Gastroesophageal sphincter (tissue), 4 donors: Measurements from ENCODE around the gene CNOT3. TPM values are rescaled to one million over a fixed set of nuclear protein-coding genes. Genes with fewer than 3 reads are reported as not detected.

Experiments
- ATAC-seq: fragments of 150-250 bp; one replicate; pipeline ENCODE4 v1.9.1; 2016; ENCODE audit warnings: mild to moderate bottlenecking, moderate library complexity
- H3K27ac ChIP-seq, 4 donors: fragments of 200-600 bp; sonication (generic) in 3 of 4; 1 replicate in 3 of 4; 2 replicates in 1 of 4; pipeline ENCODE4 v1.5.1; 2016 to 2019
- H3K27me3 ChIP-seq: fragments of 200-600 bp; sonication (generic); one replicate; pipeline ENCODE4 v1.5.1; 2019
- H3K36me3 ChIP-seq, 2 donors: fragments of 200-600 bp; sonication (generic); one replicate each; pipeline ENCODE4 v1.5.1; 2019; ENCODE audit warnings: control low read depth in 1 of 2
- H3K4me1 ChIP-seq, 3 donors: fragments of 200-600 bp; sonication (generic); 1 replicate in 2 of 3; 2 replicates in 1 of 3; pipeline ENCODE4 v1.5.1; 2016 to 2019; ENCODE audit warnings: control low read depth in 2 of 3
- H3K4me3 ChIP-seq, 2 donors: fragments of 200-600 bp; sonication (generic); one replicate each; pipeline ENCODE4 v1.5.1; 2019; ENCODE audit warnings: mild to moderate bottlenecking in 1 of 2, moderate library complexity in 1 of 2
- H3K9me3 ChIP-seq, 3 donors: fragments of 200-600 bp; sonication (generic); one replicate each; pipeline ENCODE4 v1.5.1; 2017 to 2019; ENCODE audit warnings: control low read depth in 2 of 3
- CTCF ChIP-seq, 4 experiments: fragments of 200-600 bp in 2 of 4; fragments of 450-650 bp in 2 of 4; sonication (generic) in 1 of 4; IDR thresholded peaks; one replicate each; pipeline ENCODE4 v1.5.1; 2017 to 2019; ENCODE audit warnings: antibody characterized with exemption in 4 of 4, mild to moderate bottlenecking in 2 of 4, moderate library complexity in 2 of 4
- EP300 ChIP-seq: sonication (generic); formaldehyde crosslinking; IDR thresholded peaks from one replicate; pipeline ENCODE4 v1.6.1; 2017; ENCODE audit warnings: antibody characterized with exemption, mild to moderate bottlenecking
- POLR2A ChIP-seq, 2 donors: fragments of 450-650 bp; IDR thresholded peaks; one replicate each; pipeline ENCODE4 v1.6.1; 2017; ENCODE audit warnings: antibody characterized with exemption in 2 of 2, mild to moderate bottlenecking in 2 of 2, moderate library complexity in 1 of 2
- POLR2AphosphoS5 ChIP-seq: sonication (generic); formaldehyde crosslinking; IDR thresholded peaks from one replicate; pipeline ENCODE4 v1.6.1; 2017; ENCODE audit warnings: antibody characterized with exemption
- WGBS, 2 donors: methylation state at CpG; one replicate each; pipeline ENCODE4 v1.1.5; 2018; ENCODE audit warnings: low coverage in 1 of 2; 5-methylcytosine and 5-hydroxymethylcytosine counted together
- total RNA-seq, 4 donors: library from RNA; depleted of rRNA; stranded (reverse); fragments of >200 nt; gene quantifications; one replicate each; pipeline ENCODE4 v1.1.0, GENCODE V29; 2016

CNOT3 gene
- total RNA-seq, 4 donors from 2014 or later: 14.7 to 32.4 (median 23.1) TPM

- Histone ChIP-seq H3K4me3 (no peak overlapping the region), H3K36me3 (peaks cover 0 to 100% of the 10 kb centered on the region in 2 donors), H3K27ac (no peak overlapping the region), H3K9me3 (no peaks in the 10 kb centered on the region), H3K27me3 (no peaks in the 10 kb centered on the region), H3K4me1 (no peaks in the 10 kb centered on the region)
- WGBS, 2 donors: 60% methylated on average over 2 of the region's 17 CpGs; no CpG with 5 or more reads in 1 of the 2 donors
- no peak for TF ChIP-seq POLR2AphosphoS5
- TF ChIP-seq POLR2A (IDR thresholded peaks at IDR 0.05): no peak
- TF ChIP-seq CTCF (IDR thresholded peaks at IDR 0.05): no peak
- no peak for TF ChIP-seq EP300
- no peak for ATAC-seq
These were observed 13.9 kb upstream of the CNOT3 start for GRCh38 chr19:54123682-54124081.

DNA sequence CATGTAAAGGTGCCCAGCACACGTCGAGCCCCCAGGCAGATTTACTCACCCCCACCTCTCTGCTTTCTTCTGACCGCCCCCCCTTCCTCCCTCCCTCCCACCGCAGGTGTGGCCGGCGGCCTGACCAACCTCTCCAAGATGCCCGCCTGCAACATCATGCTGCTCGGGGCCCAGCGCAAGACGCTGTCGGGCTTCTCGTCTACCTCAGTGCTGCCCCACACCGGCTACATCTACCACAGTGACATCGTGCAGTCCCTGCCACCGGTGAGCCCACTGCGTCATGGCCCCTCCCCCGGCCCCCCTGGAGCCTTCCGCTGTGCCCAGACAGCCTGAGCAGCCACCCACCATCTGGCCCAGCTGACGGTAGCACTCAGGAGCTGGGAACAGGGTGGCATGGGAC is 13.2 kb upstream of the CNOT3 start:
- Histone ChIP-seq H3K27ac (no peak overlapping the region), H3K4me3 (no peak overlapping the region), H3K27me3 (no peaks in the 10 kb centered on the region), H3K4me1 (no peaks in the 10 kb centered on the region), H3K9me3 (no peaks in the 10 kb centered on the region), H3K36me3 (peaks cover 0 to 100% of the 10 kb centered on the region in 2 donors)
- ATAC-seq: no peak
- WGBS, 2 donors: no CpG with 5 or more reads among the region's 19 CpGs
- TF ChIP-seq EP300: no peak
- TF ChIP-seq POLR2A (IDR thresholded peaks at IDR 0.05): no peak
- no peak for TF ChIP-seq CTCF (IDR thresholded peaks at IDR 0.05)
- TF ChIP-seq POLR2AphosphoS5: no peak

DNA sequence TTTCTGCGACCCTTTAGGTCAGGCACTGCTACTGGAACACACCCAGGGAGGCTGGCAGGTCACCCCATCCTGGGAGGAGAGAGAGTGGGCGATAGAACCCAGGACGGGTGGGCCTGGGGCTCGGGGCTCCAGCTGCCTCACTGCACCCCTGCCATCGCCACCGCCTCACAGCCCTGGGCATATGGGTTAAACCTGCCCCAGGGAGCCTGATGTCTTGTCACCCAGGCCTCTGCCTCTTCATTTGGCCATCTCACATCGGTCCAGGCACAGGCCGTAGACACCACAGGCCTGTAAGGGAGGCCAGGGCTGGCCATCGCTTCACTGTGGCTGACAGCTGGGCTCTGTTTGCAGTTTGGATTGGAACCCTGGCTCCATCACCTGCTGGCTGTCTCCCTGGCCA is 11.8 kb upstream of the CNOT3 start:
- no peaks in the 10 kb centered on the region for H3K27me3 ChIP-seq
- H3K27ac ChIP-seq: no peak overlapping the region
- H3K9me3 ChIP-seq: no peaks in the 10 kb centered on the region
- no peaks in the 10 kb centered on the region for H3K4me1 ChIP-seq
- H3K36me3 ChIP-seq: peaks cover 0 to 98% of the 10 kb centered on the region in 2 donors
- no peak overlapping the region for H3K4me3 ChIP-seq
- ATAC-seq: no peak
- TF ChIP-seq CTCF (IDR thresholded peaks at IDR 0.05): no peak
- no peak for TF ChIP-seq POLR2A (IDR thresholded peaks at IDR 0.05)
- TF ChIP-seq EP300: no peak
- TF ChIP-seq POLR2AphosphoS5: no peak
- no CpG with 5 or more reads among the region's 9 CpGs for WGBS, 2 donors

GRCh38 chr19:54127688-54128440 is 9.7 kb upstream of the CNOT3 start:
- H3K27ac ChIP-seq: no peak overlapping the region
- H3K4me1 ChIP-seq: no peaks in the 10 kb centered on the region
- ATAC-seq: no peak
- H3K36me3 ChIP-seq: peaks cover 0 to 98% of the 10 kb centered on the region in 2 donors
- H3K4me3 ChIP-seq: no peak overlapping the region
- TF ChIP-seq POLR2AphosphoS5 (no peak), POLR2A (IDR thresholded peaks at IDR 0.05) (no peak), EP300 (no peak), CTCF (IDR thresholded peaks at IDR 0.05) (no peak)
- WGBS, 2 donors: 82 to 95% methylated on average over 3 to 22 of the region's 44 CpGs
- no peaks in the 10 kb centered on the region for H3K27me3 ChIP-seq
- no peaks in the 10 kb centered on the region for H3K9me3 ChIP-seq

DNA sequence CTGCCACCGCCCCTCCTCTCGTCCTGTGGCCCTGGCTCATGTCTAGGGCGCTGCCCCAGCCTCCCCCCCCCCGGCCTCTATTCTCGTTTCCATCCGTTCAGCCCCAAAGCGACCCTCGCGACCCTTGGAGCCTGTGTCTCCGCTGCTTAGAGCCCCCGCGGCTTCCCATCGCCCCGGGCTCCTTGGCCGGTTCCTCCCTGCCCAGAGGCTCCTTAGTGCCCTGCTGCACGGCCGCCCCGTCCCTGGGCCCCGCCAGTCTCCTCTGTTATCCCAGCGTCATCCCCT is 9.2 kb upstream of the CNOT3 start:
- H3K27ac ChIP-seq: no peak overlapping the region
- H3K36me3 ChIP-seq: peaks cover 0 to 97% of the 10 kb centered on the region in 2 donors
- ATAC-seq: no peak
- no peaks in the 10 kb centered on the region for H3K4me1 ChIP-seq
- H3K4me3 ChIP-seq: no peak overlapping the region
- H3K9me3 ChIP-seq: no peaks in the 10 kb centered on the region
- no peak for TF ChIP-seq POLR2AphosphoS5
- TF ChIP-seq POLR2A (IDR thresholded peaks at IDR 0.05): no peak
- TF ChIP-seq EP300: no peak
- no peak for TF ChIP-seq CTCF (IDR thresholded peaks at IDR 0.05)
- H3K27me3 ChIP-seq: no peaks in the 10 kb centered on the region
- 83% methylated on average over 17 of the region's 20 CpGs; no CpG with 5 or more reads in 1 of the 2 donors for WGBS, 2 donors
